Measurements from ENCODE around the gene SLC25A3.

GRCh38 chr12:98582093-98582492 lies 11.4 kb upstream of the SLC25A3 start:
- TF ChIP-seq, protein P1, sequence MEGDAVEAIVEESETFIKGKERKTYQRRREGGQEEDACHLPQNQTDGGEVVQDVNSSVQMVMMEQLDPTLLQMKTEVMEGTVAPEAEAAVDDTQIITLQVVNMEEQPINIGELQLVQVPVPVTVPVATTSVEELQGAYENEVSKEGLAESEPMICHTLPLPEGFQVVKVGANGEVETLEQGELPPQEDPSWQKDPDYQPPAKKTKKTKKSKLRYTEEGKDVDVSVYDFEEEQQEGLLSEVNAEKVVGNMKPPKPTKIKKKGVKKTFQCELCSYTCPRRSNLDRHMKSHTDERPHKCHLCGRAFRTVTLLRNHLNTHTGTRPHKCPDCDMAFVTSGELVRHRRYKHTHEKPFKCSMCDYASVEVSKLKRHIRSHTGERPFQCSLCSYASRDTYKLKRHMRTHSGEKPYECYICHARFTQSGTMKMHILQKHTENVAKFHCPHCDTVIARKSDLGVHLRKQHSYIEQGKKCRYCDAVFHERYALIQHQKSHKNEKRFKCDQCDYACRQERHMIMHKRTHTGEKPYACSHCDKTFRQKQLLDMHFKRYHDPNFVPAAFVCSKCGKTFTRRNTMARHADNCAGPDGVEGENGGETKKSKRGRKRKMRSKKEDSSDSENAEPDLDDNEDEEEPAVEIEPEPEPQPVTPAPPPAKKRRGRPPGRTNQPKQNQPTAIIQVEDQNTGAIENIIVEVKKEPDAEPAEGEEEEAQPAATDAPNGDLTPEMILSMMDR (IDR thresholded peaks at IDR 0.05; ENCODE audit: insufficient read depth, low read length) = no peak
- TF ChIP-seq POLR2AphosphoS5 (IDR thresholded peaks at IDR 0.05; ENCODE audit: low read depth) (no peak), REST (IDR thresholded peaks at IDR 0.05; ENCODE audit: insufficient replicate concordance, low read depth) (no peak), GABPA (IDR thresholded peaks at IDR 0.05; ENCODE audit: low read depth) (no peak), SPI1 (IDR thresholded peaks at IDR 0.05; ENCODE audit: borderline replicate concordance, low read depth) (no peak)
